Stimulated activated CD4-positive, alpha-beta T cell treated with anti-CD3 and anti-CD28 coated beads, Interleukin-12 subunit alpha, Interleukin-12 subunit beta, amount 100 ng/mL, for 24 hours (primary cell): ENCODE measurements around the gene PACRG.

ENCODE experiments used
- DNase-seq, 2 experiments: peaks; one replicate each; pipeline ENCODE4 v3.0.0-alpha.2; 2020; ENCODE audit warnings: low read depth in 2 of 2

The PACRG gene

GRCh38 chr6:163008626-163009025 lies 280.9 kb downstream of the PACRG start:
- no peak for DNase-seq

DNA sequence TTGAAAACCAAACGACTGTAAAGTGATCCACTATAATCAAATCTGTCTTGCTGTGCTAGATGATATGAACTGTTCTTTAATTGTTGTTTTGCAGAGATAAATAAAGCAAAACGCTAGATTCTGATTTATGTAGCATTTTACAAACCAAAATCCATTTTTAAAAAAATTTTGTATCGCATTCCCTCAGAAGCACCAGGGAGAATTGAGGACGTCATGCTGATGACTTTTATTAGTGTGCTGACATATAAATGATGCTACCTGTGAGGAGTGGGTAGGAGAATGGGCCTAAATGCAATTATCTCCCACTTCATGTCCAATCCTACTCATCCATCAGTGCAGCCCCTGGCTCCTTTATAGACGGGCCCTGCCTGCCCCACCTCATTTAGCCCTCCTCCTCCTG lies 282.4 kb downstream of the PACRG start:
- no peak for DNase-seq

- DNase-seq: no peak
These were observed 287.0 kb downstream of the PACRG start for GRCh38 chr6:163014736-163015135.

DNA sequence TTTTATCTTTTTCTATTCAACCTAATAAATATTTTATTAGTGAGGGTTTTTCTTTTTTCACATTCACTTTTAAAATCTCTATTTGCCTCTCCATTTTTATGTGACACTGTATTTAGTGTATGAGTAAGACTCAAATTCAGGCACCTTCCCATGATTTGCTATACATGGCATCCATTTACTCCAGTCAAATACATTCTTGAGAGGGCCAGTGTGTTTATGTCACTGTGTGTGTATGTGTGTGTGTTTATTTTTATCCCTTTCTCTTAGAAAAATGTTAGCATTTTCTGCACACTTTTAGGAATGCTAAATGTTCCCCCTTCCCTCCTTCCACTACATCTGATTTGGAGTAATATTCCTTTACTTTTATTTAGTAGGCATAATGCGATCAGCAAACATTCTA lies 290.0 kb downstream of the PACRG start:
- DNase-seq: no peak

DNA sequence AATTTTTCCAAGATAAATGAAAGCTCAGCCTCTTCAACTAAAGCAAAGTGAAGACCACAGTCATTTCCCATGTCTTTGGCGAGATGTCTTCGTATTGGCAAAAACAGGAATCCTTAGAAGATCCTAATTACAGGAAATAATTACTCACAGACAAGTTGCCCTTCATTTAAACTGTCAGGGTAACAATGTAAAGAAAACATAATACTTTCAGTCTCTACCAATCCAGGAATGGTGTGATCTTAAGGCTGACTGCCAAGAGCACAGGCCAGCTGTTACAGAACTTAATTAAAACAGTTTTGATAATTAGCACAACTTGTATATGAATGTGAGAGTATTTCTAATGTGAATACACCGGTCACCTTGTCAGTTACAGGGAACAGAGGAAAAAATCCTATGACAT lies 292.2 kb downstream of the PACRG start:
- no peak for DNase-seq

GRCh38 chr6:163021054-163021453 lies 293.3 kb downstream of the PACRG start:
- DNase-seq: no peak

DNA sequence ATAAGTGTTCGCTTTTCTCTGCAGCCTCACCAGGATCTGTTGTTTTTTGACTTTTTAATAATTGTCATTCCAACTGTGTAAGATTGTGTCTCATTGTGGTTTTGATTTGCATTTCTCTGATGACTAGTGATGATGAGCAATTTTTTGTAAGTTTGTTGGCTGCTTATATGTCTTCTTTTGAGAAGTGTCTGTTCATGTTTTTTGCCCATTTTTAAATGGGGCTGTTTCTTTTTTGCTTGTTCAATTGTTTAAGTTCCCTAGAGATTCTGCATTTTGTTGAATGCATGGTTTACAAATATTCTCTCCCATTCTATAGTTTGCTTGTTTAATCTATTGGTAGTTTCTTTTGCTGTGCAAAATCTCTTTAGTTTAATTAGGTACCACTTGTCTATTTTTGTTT lies 295.9 kb downstream of the PACRG start:
- DNase-seq: no peak

- DNase-seq: no peak
These were observed 299.1 kb downstream of the PACRG start for GRCh38 chr6:163026893-163027292.

DNA sequence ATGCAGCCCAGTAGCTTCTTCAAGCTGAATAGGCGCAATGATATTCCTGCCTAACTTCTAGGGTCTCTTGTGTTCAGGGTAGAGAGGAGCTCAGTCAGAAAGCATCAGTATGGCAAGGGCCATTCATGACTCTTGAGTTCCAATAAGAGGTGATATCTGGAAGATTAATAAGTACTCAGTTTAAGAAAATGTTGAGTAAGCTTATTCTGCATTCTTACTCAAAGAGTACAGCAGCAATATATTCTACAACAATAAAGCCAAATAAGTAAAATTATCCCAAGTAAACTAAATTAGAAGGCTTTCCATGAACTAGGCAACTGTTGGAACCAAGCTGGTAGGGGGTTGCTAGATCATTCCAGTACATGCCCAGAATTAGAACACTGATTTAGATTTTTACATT lies 303.2 kb downstream of the PACRG start:
- DNase-seq: no peak

- no peak for DNase-seq
These were observed 304.2 kb downstream of the PACRG start for GRCh38 chr6:163031931-163032330.

GRCh38 chr6:163036160-163036645 lies 308.4 kb downstream of the PACRG start:
- DNase-seq: no peak

- no peak for DNase-seq
These were observed 310.5 kb downstream of the PACRG start for GRCh38 chr6:163038317-163038716.

- DNase-seq: no peak
These were observed 320.6 kb downstream of the PACRG start for GRCh38 chr6:163048345-163048744.

- no peak for DNase-seq
These were observed 326.0 kb downstream of the PACRG start for GRCh38 chr6:163053667-163054344.

GRCh38 chr6:163054641-163055040 lies 326.9 kb downstream of the PACRG start:
- DNase-seq: no peak

DNA sequence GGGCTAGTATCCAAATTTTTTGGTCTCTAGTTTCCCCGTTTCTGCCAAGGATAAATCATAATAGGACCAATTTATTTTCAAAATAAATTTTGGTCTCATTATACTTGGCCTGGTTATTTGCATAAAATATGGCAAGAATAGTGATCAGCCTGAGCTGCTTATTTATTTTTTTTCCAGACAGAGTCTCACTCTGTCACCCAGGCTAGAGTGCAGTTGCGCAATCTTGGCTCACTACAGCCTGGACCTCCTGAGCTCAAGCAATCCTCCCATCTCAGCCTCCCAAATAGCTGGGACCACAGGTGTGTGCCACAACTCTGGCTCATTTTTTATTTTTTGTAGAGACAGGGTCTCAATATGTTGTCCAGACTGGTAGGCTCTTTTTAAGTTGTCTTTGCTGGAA lies 329.5 kb downstream of the PACRG start:
- no peak for DNase-seq

DNA sequence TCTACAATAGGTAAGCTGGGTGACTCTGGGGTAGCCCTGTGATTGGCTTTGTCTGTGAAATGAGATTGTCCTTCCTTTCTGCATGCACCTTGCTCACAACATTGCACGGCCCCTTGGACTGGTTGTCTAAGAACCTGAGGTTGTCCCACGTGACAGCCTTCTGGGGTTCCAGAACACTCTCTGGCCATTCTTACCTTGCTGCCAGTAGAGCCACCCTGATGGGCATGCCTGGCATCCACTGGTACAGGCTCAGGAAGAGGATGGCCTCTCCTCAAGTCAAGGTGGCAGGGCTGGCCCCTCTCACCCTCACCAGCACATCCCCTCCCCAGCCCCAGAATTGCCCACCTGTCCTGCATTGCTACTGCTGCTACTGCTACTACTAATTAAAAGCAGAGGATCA lies 335.0 kb downstream of the PACRG start:
- DNase-seq: no peak

DNA sequence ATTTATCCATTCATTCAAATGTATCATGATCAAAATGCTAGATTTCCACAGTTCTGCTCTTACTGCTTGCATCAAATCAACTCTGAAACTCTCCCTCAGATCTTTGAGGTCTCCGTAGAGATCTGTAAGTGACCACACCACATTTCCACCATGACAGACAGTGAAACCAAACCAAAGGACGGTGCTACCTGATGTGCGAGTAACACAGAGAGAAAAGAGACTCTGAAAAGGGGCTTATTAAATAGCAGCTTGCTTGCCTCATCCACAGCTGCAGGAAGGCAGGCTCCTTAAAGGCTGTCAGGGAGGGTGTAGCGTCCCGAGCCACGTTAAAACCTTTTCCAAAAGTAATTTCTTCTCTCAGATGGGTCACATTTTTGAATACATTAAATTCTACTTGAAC lies 335.8 kb downstream of the PACRG start:
- DNase-seq: no peak

GRCh38 chr6:163064397-163064796 lies 336.6 kb downstream of the PACRG start:
- DNase-seq: no peak

GRCh38 chr6:163066200-163066599 lies 338.4 kb downstream of the PACRG start:
- DNase-seq: no peak

- DNase-seq: no peak
These were observed 349.4 kb downstream of the PACRG start for GRCh38 chr6:163077134-163077533.

- no peak for DNase-seq
These were observed 350.9 kb downstream of the PACRG start for GRCh38 chr6:163078712-163079111.

- no peak for DNase-seq
These were observed 352.5 kb downstream of the PACRG start for GRCh38 chr6:163080228-163080627.

GRCh38 chr6:163083141-163083540 lies 355.4 kb downstream of the PACRG start:
- no peak for DNase-seq
